Measurements from ENCODE around the gene CCHCR1.

The CCHCR1 gene

DNA sequence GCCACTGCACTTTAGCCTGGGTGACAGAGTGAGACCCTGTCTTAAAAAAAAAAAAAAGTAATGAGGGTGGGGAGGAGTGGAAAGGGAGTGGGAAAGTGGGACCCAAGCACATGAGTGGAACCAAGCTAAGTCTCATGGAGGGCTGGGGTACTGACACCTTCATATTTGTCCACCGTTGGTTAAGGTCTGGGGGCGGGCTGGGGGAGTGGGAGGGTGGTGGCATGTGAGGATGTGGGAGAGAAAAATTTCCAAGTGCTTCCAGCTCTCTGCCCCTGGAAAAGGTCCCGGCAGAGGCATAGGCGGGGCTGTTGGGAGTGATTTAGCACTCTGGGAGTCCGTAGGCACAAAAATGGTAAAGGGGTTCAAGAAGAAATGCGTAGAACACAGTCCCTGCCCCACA is 24.8 kb downstream of the CCHCR1 start:
- TF ChIP-seq, protein P1, sequence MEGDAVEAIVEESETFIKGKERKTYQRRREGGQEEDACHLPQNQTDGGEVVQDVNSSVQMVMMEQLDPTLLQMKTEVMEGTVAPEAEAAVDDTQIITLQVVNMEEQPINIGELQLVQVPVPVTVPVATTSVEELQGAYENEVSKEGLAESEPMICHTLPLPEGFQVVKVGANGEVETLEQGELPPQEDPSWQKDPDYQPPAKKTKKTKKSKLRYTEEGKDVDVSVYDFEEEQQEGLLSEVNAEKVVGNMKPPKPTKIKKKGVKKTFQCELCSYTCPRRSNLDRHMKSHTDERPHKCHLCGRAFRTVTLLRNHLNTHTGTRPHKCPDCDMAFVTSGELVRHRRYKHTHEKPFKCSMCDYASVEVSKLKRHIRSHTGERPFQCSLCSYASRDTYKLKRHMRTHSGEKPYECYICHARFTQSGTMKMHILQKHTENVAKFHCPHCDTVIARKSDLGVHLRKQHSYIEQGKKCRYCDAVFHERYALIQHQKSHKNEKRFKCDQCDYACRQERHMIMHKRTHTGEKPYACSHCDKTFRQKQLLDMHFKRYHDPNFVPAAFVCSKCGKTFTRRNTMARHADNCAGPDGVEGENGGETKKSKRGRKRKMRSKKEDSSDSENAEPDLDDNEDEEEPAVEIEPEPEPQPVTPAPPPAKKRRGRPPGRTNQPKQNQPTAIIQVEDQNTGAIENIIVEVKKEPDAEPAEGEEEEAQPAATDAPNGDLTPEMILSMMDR (IDR thresholded peaks at IDR 0.05; ENCODE audit: borderline replicate concordance, insufficient read depth, low read depth, low read length), result no peak

DNA sequence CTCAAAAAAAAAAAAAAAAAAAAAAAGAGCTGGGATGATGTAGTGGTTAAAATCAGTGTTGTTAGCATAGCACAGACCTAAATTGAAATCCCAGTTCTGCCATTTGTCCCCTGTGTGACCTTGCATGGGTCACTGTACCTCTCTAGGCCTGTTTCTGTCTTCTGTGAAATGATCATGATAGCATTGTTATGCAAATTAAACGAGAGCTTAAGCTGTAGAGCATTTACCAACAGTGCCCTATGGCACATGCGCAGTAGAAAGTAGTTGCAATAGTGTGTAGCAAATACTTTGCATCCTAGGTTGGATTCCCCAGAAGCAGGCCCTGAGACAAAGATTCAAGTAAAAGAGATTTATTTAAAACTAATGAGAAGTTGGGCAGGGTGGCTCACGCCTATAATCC is 26.0 kb downstream of the CCHCR1 start:
- no peak overlapping the region for H3K4me3 ChIP-seq (ENCODE audit: low read depth, low read length)
- TF ChIP-seq, protein P1 (IDR thresholded peaks at IDR 0.05; ENCODE audit: borderline replicate concordance, insufficient read depth, low read depth, low read length), result no peak

More for the DNA sequence above, 24.8 kb downstream of the CCHCR1 start:
- H3K4me3 ChIP-seq (ENCODE audit: low read depth, low read length), result no peak overlapping the region

DNA sequence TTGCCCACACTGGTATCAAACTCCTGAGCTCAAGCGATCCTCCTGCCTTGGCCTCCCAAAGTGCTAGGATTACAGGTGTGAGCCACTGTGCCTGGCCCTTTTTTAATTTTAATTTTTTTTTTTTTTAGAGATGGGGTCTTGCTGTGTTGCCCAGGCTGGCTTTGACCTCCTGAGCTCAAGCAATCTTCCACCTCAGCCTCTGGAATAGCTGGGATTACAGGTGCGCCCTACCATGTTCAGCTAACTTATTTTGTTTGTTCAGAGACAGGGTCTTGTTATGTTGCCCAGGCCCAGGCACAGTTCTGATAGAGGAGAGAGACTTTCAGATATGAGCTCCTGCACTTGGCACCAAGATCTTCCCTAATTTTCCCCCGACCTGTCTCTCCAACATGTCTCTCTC is 26.9 kb downstream of the CCHCR1 start:
- TF ChIP-seq, protein P1 (IDR thresholded peaks at IDR 0.05; ENCODE audit: borderline replicate concordance, insufficient read depth, low read depth, low read length), result no peak
- H3K4me3 ChIP-seq (ENCODE audit: low read depth, low read length), result no peak overlapping the region

DNA sequence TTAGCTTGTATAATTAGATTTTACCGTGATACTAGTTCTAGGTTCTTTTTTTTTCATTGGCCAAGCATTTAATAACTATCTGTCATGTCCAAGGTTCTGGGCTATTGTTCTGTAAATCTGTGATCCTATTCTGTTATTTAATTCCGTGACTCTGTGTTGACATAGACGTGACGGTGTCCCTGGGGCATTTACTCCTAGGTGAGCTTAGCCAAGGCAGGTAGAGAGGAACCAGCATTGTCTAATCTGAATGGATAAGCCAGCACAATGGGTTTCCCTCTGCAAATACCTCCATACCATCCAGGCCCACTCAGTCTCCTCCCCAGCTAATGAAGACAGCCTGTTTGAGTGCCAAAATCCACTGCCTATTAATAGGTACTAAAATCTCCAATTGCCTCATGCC is 28.5 kb downstream of the CCHCR1 start:
- TF ChIP-seq, protein P1 (IDR thresholded peaks at IDR 0.05; ENCODE audit: borderline replicate concordance, insufficient read depth, low read depth, low read length), result no peak

DNA sequence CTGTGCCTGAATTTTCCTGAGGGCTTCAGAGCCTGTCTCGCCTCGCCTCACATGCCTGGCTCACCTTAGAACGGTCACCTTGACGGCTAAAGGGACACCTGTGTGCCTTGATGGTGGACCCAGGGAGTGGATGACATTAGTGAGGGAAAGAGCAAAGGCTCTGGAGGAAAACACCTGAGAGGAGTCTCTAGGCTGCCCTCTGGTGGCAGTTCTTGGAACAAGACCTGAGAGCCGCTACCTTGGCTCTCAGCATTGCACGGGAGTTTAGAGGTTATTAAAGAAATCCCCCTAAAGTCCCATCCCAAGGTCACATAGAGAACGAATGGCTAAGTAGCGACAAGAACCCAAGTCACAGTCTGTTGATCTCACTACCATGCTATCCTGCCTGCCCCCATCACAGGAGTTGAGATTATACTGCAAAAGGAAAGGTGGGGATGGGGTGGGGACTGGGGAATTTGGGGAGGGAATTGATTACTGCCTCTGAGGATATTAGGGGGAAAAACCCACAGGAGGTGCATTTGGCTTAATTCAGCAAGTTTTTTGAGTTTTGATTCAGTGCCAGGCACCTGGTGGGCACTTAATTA is 29.4 kb downstream of the CCHCR1 start:
- no peak overlapping the region for H3K4me3 ChIP-seq (ENCODE audit: low read depth, low read length)
- TF ChIP-seq, protein P1 (IDR thresholded peaks at IDR 0.05; ENCODE audit: borderline replicate concordance, insufficient read depth, low read depth, low read length), result peak; percentile 83

More for the DNA sequence above, 28.5 kb downstream of the CCHCR1 start:
- no peak overlapping the region for H3K4me3 ChIP-seq (ENCODE audit: low read depth, low read length)

DNA sequence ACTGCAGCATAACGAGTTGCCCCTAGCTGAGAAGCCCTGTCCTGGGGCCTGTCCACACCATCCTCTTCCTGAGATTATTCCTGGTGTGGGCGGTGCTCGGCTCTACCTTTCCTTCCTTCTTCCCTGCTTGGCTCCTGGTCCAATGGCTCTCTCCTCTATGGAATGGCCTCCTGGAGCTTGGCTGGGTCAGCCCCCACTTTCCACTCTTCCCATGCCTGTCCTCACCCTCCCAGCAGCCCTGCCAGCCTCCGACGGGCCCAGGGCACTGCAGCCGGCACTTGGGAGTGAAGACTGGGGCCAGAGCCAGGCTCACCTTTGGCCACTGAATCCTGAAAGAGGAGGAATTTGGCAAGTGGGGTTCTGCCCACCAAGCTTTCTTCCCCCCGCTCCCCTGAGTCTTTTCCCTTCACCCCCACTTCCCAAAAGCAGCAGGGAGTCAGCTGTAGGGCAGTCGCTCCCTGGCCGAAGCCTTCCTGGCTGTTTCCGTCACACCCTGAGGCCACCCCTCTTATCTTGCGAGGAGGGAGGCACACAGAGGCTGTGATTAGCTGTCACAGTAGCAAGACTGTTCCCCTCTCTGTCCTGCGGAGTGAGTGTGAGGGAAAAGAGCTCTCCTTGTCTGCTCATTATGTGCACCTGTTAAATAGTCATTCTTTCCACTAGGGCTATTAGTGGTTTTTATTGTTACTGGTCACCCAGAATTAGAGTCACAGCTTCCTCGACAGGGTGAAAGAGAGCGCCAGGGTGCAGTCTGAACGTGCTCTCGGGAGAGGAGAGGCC is 31.0 kb downstream of the CCHCR1 start:
- TF ChIP-seq, protein P1 (IDR thresholded peaks at IDR 0.05; ENCODE audit: borderline replicate concordance, insufficient read depth, low read depth, low read length), result no peak
- H3K4me3 ChIP-seq (ENCODE audit: low read depth, low read length), result no peak overlapping the region
